ENCODE measurements around the gene BUD23.

DNA sequence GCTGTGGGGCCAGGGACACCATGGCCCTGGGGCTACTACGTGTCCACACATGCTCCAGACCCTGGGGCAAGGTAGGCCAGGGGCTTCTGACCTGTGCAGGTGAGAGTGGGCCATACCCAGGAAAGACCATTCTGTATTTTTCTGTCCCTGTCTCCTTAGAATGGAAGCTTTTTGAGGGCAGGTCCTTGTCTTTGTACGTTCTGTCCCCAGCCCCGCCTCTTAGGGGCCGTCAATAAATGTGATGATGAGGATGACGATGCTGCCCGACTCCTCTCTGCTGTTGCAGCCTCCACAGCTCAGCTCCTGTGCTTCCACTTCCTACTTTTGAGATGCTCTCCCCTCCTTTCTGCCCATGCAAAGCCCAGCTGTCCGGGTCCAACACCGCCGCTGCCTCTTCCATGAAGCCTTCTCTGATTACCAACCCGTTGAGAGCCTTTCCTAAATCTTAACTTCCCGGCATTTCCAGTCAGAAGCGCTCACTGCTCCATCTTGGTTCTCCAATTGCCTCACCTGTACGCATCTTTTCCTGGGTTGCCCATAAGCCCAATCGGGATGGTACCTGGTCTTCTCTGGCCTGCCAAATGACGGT, 11.4 kb upstream of the BUD23 start:
- TF ChIP-seq POLR2A (IDR thresholded peaks at IDR 0.05; ENCODE audit: low read depth, low read length) (no peak), POLR2AphosphoS5 (IDR thresholded peaks at IDR 0.05; ENCODE audit: insufficient read depth, low read depth, low read length) (no peak), EZH2 (IDR thresholded peaks at IDR 0.05; ENCODE audit: borderline replicate concordance, low read depth, low read length, severe bottlenecking) (no peak), MYC (IDR thresholded peaks at IDR 0.05; ENCODE audit: low read depth, low read length) (no peak), FOS (IDR thresholded peaks at IDR 0.05; ENCODE audit: borderline replicate concordance, insufficient read depth, low read length) (no peak), GATA2 (IDR thresholded peaks at IDR 0.05; ENCODE audit: insufficient read depth, insufficient read length, low read depth, low read length) (no peak), JUN (IDR thresholded peaks at IDR 0.05; ENCODE audit: borderline replicate concordance, insufficient read depth, insufficient read length, low read depth) (no peak)
- TF ChIP-seq, protein P1, sequence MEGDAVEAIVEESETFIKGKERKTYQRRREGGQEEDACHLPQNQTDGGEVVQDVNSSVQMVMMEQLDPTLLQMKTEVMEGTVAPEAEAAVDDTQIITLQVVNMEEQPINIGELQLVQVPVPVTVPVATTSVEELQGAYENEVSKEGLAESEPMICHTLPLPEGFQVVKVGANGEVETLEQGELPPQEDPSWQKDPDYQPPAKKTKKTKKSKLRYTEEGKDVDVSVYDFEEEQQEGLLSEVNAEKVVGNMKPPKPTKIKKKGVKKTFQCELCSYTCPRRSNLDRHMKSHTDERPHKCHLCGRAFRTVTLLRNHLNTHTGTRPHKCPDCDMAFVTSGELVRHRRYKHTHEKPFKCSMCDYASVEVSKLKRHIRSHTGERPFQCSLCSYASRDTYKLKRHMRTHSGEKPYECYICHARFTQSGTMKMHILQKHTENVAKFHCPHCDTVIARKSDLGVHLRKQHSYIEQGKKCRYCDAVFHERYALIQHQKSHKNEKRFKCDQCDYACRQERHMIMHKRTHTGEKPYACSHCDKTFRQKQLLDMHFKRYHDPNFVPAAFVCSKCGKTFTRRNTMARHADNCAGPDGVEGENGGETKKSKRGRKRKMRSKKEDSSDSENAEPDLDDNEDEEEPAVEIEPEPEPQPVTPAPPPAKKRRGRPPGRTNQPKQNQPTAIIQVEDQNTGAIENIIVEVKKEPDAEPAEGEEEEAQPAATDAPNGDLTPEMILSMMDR (IDR thresholded peaks at IDR 0.05; ENCODE audit: extremely low read depth in 1 of 2, insufficient read depth in 1 of 2, low read depth in 1 of 2, low read length in 2 of 2), result no peak
- TF ChIP-seq, protein P2, sequence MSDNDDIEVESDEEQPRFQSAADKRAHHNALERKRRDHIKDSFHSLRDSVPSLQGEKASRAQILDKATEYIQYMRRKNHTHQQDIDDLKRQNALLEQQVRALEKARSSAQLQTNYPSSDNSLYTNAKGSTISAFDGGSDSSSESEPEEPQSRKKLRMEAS (IDR thresholded peaks at IDR 0.05; ENCODE audit: insufficient read depth, insufficient read length), result no peak

All from endothelial cell of umbilical vein (primary cell).